Transverse colon (tissue), 4 donors: ENCODE measurements around the gene CES3.

Experiments used
- EP300 ChIP-seq: sonication (generic); formaldehyde crosslinking; IDR thresholded peaks from one replicate; pipeline ENCODE4 v1.6.1; 2017; ENCODE audit warnings: antibody characterized with exemption, low read depth
- POLR2A ChIP-seq: fragments of 450-650 bp; IDR thresholded peaks from one replicate; pipeline ENCODE4 v1.6.1; 2016; ENCODE audit warnings: antibody characterized with exemption, mild to moderate bottlenecking, moderate library complexity
- POLR2AphosphoS5 ChIP-seq, 3 donors: sonication (generic); formaldehyde crosslinking; IDR thresholded peaks; one replicate each; pipeline ENCODE4 v1.6.1; 2016; ENCODE audit warnings: antibody characterized with exemption in 3 of 3
- TF ChIP-seq, protein P1 (sequence below), 5 experiments: fragments of 200-600 bp in 3 of 5; fragments of 450-650 bp in 2 of 5; sonication (generic) in 3 of 5; IDR thresholded peaks; 1 replicate in 2 of 5; 2 replicates in 3 of 5; pipeline ENCODE4 v1.5.1; 2016 to 2017; ENCODE audit warnings: antibody characterized with exemption in 5 of 5, inconsistent platforms in 3 of 5, mild to moderate bottlenecking in 2 of 5, moderate library complexity in 1 of 5

DNA sequence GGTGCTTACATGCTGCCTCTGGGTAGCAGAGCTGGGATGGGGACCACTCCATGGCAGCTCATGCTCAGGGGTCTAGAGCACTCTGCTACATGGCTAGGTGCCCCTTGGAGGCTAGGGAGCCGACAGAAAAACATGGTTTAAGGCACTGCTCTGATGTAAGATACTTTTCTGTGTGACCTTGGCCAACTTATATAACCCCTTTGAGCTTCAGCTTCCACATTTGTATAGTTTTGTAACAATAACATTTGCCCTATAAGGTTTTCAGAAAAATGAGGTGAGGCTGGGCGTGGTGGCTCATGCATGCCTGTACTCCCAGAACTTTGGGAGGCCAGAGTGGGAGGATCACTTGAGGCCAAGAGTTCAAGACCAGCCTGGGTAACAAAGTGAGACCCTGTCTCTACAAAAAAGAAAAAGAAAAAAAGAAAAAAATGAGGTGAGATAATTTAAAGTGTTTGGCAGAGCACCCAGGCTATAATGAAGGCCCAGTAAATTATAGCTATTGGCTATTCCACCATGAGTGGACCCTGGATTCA is 30.5 kb downstream of the CES3 start:
- TF ChIP-seq, protein P1, sequence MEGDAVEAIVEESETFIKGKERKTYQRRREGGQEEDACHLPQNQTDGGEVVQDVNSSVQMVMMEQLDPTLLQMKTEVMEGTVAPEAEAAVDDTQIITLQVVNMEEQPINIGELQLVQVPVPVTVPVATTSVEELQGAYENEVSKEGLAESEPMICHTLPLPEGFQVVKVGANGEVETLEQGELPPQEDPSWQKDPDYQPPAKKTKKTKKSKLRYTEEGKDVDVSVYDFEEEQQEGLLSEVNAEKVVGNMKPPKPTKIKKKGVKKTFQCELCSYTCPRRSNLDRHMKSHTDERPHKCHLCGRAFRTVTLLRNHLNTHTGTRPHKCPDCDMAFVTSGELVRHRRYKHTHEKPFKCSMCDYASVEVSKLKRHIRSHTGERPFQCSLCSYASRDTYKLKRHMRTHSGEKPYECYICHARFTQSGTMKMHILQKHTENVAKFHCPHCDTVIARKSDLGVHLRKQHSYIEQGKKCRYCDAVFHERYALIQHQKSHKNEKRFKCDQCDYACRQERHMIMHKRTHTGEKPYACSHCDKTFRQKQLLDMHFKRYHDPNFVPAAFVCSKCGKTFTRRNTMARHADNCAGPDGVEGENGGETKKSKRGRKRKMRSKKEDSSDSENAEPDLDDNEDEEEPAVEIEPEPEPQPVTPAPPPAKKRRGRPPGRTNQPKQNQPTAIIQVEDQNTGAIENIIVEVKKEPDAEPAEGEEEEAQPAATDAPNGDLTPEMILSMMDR (IDR thresholded peaks at IDR 0.05) = no peak
- no peak for TF ChIP-seq EP300
- TF ChIP-seq POLR2A = no peak
- TF ChIP-seq POLR2AphosphoS5 (IDR thresholded peaks at IDR 0.05) = no peak
